ENCODE results near the gene NUP155.
"Not testable (repeated sequence)": the region's sequence is repeated elsewhere in the genome, so short reads cannot be mapped to it uniquely, and the experiment has no call there.

Gene NUP155

GRCh38 chr5:37370864-37371726 lies at the start of gene NUP155:
TSS of gene NUP155 (minus strand) at chr5:37371106. CDS start at chr5:37370977, 129 bp downstream.
- peak; percentile 81 for DNase-seq (ENCODE audit: low read depth)

GRCh38 chr5:37417347-37417746 lies 46.4 kb upstream of the NUP155 start:
- DNase-seq (ENCODE audit: low read depth): no peak

- not testable (repeated sequence) for DNase-seq (ENCODE audit: low read depth)
Observed at GRCh38 chr5:37415456-37415855, 44.5 kb upstream of the NUP155 start.

- DNase-seq (ENCODE audit: low read depth): no peak
Observed at GRCh38 chr5:37412515-37412914, 41.6 kb upstream of the NUP155 start.

GRCh38 chr5:37400501-37400900 lies 29.6 kb upstream of the NUP155 start:
- DNase-seq (ENCODE audit: low read depth): peak; percentile 22

GRCh38 chr5:37396352-37396751 lies 25.4 kb upstream of the NUP155 start:
- DNase-seq (ENCODE audit: low read depth): no peak

- DNase-seq (ENCODE audit: low read depth): no peak
Observed at GRCh38 chr5:37391591-37391990, 20.7 kb upstream of the NUP155 start.

- DNase-seq (ENCODE audit: low read depth): peak; percentile 66
Observed at GRCh38 chr5:37379100-37379628, 8.3 kb upstream of the NUP155 start, which contains the start of gene WDR70. TSS of gene WDR70 (plus strand) at chr5:37379318. CDS start at chr5:37379368, 50 bp downstream.

GRCh38 chr5:37378066-37378465 lies 7.2 kb upstream of the NUP155 start:
- DNase-seq (ENCODE audit: low read depth): not testable (repeated sequence)

- DNase-seq (ENCODE audit: low read depth): no peak
Observed at GRCh38 chr5:37375091-37375490, 4.2 kb upstream of the NUP155 start.

- no peak for DNase-seq (ENCODE audit: low read depth)
Observed at GRCh38 chr5:37370550-37370863, 399 bp downstream of the NUP155 start.

GRCh38 chr5:37355161-37355560 lies 15.7 kb downstream of the NUP155 start:
- DNase-seq (ENCODE audit: low read depth): no peak

GRCh38 chr5:37342741-37343140 lies 28.2 kb downstream of the NUP155 start:
- not testable (repeated sequence) for DNase-seq (ENCODE audit: low read depth)

GRCh38 chr5:37334754-37335153 lies 36.2 kb downstream of the NUP155 start:
- DNase-seq (ENCODE audit: low read depth): not testable (repeated sequence)

GRCh38 chr5:37326536-37326935 lies 44.4 kb downstream of the NUP155 start:
- DNase-seq (ENCODE audit: low read depth): no peak

GRCh38 chr5:37323607-37324006 lies 47.3 kb downstream of the NUP155 start:
- no peak for DNase-seq (ENCODE audit: low read depth)

GRCh38 chr5:37319037-37319782 lies 51.7 kb downstream of the NUP155 start:
- DNase-seq (ENCODE audit: low read depth): no peak

- no peak for DNase-seq (ENCODE audit: low read depth)
Observed at GRCh38 chr5:37316027-37316426, 54.9 kb downstream of the NUP155 start.

GRCh38 chr5:37310360-37310759 lies 60.5 kb downstream of the NUP155 start:
- DNase-seq (ENCODE audit: low read depth): no peak

- DNase-seq (ENCODE audit: low read depth): peak; percentile 28
Observed at GRCh38 chr5:37308793-37309192, 62.1 kb downstream of the NUP155 start.

- no peak for DNase-seq (ENCODE audit: low read depth)
Observed at GRCh38 chr5:37304888-37305287, 66.0 kb downstream of the NUP155 start.

- not testable (repeated sequence) for DNase-seq (ENCODE audit: low read depth)
Observed at GRCh38 chr5:37296313-37296712, 74.6 kb downstream of the NUP155 start.

Data from non-pigmented ciliary epithelial cell (primary cell).